ENCODE results near the gene UBA5.

UBA5 gene

DNA sequence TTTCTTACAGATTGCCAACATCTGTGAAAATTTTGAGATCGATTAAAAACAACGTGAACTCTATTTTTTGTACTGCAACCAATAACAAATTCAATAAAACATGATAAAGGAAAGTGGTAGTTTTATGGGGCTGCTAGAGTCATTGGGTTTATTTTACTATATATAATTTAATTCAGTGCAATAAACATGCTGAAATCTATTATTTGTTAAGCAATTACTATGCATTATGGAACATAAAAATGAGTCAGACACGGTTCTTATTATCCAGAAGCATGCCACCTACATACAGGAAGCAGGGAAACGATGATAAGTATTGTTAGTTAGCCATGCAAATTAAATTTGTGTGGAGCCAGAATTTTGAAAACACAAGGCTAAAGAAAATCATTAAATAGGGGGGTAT, 34.9 kb downstream of the UBA5 start:
- H3K4me1 ChIP-seq (ENCODE audit: low read length), result no peaks in the 10 kb centered on the region
- no peak for DNase-seq
- H3K9me3 ChIP-seq (replicated peaks; ENCODE audit: insufficient read depth, low read length), result no peaks in the 10 kb centered on the region
- H3F3A ChIP-seq (ENCODE audit: insufficient read depth, low read length), result no peaks in the 10 kb centered on the region
- H3K27ac ChIP-seq (ENCODE audit: low read length), result no peak overlapping the region
- H3K36me3 ChIP-seq (replicated peaks; ENCODE audit: insufficient read depth, low read length), result no peaks in the 10 kb centered on the region
- H3K9me2 ChIP-seq (replicated peaks; ENCODE audit: insufficient read depth, low read length), result no peaks in the 10 kb centered on the region
- no peaks in the 10 kb centered on the region for H4K20me1 ChIP-seq (ENCODE audit: insufficient read depth, low read length)
- H3K4me3 ChIP-seq (ENCODE audit: low read length), result no peak overlapping the region
- no peaks in the 10 kb centered on the region for H3K79me2 ChIP-seq (ENCODE audit: low read length)
- no peak overlapping the region for H3K9ac ChIP-seq (ENCODE audit: low read length)
- no peaks in the 10 kb centered on the region for H3K27me3 ChIP-seq (replicated peaks; ENCODE audit: insufficient read depth, low read length)
- no peak overlapping the region for H2AFZ ChIP-seq (ENCODE audit: low read length)
- H3K4me2 ChIP-seq (ENCODE audit: low read depth, low read length), result no peak overlapping the region
- TF ChIP-seq, protein P1, sequence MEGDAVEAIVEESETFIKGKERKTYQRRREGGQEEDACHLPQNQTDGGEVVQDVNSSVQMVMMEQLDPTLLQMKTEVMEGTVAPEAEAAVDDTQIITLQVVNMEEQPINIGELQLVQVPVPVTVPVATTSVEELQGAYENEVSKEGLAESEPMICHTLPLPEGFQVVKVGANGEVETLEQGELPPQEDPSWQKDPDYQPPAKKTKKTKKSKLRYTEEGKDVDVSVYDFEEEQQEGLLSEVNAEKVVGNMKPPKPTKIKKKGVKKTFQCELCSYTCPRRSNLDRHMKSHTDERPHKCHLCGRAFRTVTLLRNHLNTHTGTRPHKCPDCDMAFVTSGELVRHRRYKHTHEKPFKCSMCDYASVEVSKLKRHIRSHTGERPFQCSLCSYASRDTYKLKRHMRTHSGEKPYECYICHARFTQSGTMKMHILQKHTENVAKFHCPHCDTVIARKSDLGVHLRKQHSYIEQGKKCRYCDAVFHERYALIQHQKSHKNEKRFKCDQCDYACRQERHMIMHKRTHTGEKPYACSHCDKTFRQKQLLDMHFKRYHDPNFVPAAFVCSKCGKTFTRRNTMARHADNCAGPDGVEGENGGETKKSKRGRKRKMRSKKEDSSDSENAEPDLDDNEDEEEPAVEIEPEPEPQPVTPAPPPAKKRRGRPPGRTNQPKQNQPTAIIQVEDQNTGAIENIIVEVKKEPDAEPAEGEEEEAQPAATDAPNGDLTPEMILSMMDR (IDR thresholded peaks at IDR 0.05; ENCODE audit: low read length), result no peak
- TF ChIP-seq EZH2 (optimal IDR thresholded peaks at IDR 0.05; ENCODE audit: low read depth, low read length) (no peak), EZH2phosphoT487 (IDR thresholded peaks at IDR 0.05; ENCODE audit: low read length) (no peak)

DNA sequence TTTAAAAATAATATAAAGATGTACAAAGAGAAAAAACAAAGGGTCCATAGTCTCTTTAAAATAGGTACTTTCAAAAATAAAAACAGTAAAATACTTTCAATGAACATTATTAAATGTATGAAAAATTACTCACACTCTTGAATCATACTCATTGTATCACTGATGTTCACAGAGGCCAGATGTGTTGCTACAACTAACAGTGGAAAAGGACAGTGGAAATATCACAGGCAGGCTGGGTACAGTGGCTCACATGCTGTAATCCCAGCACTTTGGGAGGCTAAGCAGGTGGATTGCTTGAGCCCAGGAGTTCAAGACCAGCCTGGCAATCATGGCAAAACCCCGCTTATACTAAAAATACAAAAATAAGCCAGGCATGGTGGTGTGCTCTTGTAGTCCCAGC, 35.3 kb downstream of the UBA5 start:
- Histone ChIP-seq H3K79me2 (ENCODE audit: low read length) (no peaks in the 10 kb centered on the region), H3K27ac (ENCODE audit: low read length) (no peak overlapping the region), H3K36me3 (replicated peaks; ENCODE audit: insufficient read depth, low read length) (no peaks in the 10 kb centered on the region), H3K9me2 (replicated peaks; ENCODE audit: insufficient read depth, low read length) (no peaks in the 10 kb centered on the region), H3F3A (ENCODE audit: insufficient read depth, low read length) (no peaks in the 10 kb centered on the region), H3K27me3 (replicated peaks; ENCODE audit: insufficient read depth, low read length) (no peaks in the 10 kb centered on the region), H3K9me3 (replicated peaks; ENCODE audit: insufficient read depth, low read length) (no peaks in the 10 kb centered on the region), H3K4me1 (ENCODE audit: low read length) (no peaks in the 10 kb centered on the region), H2AFZ (ENCODE audit: low read length) (no peak overlapping the region), H3K9ac (ENCODE audit: low read length) (no peak overlapping the region), H4K20me1 (ENCODE audit: insufficient read depth, low read length) (no peaks in the 10 kb centered on the region), H3K4me3 (ENCODE audit: low read length) (no peak overlapping the region), H3K4me2 (ENCODE audit: low read depth, low read length) (no peak overlapping the region)
- TF ChIP-seq, protein P1 (IDR thresholded peaks at IDR 0.05; ENCODE audit: low read length), result no peak
- no peak for TF ChIP-seq EZH2phosphoT487 (IDR thresholded peaks at IDR 0.05; ENCODE audit: low read length)
- TF ChIP-seq EZH2 (optimal IDR thresholded peaks at IDR 0.05; ENCODE audit: low read depth, low read length), result no peak
- no peak for DNase-seq

DNA sequence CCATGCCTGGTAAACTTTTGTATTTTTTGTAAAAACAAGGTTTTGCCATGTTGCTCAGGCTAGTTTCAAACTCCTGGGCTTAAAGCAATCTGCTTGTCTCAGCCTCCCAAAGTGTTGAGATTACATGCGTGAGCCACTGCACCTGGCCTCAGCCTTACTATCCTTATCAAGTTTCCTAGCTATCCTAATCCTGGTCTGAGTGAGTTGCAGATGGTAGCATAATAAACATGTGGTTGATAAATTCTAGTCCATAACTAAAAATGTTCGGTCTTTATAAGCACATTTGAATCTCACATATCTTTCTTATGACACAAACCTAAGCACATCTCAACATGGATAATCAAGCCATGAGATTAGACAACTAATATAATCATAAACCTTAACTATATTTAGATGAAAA, 43.6 kb downstream of the UBA5 start:
- TF ChIP-seq EZH2 (optimal IDR thresholded peaks at IDR 0.05; ENCODE audit: low read depth, low read length), result no peak
- TF ChIP-seq, protein P1 (IDR thresholded peaks at IDR 0.05; ENCODE audit: low read length), result no peak
- no peak for TF ChIP-seq EZH2phosphoT487 (IDR thresholded peaks at IDR 0.05; ENCODE audit: low read length)
- Histone ChIP-seq H3K79me2 (ENCODE audit: low read length) (no peaks in the 10 kb centered on the region), H3K27ac (ENCODE audit: low read length) (no peak overlapping the region), H3K9me3 (replicated peaks; ENCODE audit: insufficient read depth, low read length) (no peaks in the 10 kb centered on the region), H3K9me2 (replicated peaks; ENCODE audit: insufficient read depth, low read length) (no peaks in the 10 kb centered on the region), H3K9ac (ENCODE audit: low read length) (no peak overlapping the region), H3F3A (ENCODE audit: insufficient read depth, low read length) (no peaks in the 10 kb centered on the region), H3K4me2 (ENCODE audit: low read depth, low read length) (no peak overlapping the region), H3K36me3 (replicated peaks; ENCODE audit: insufficient read depth, low read length) (no peaks in the 10 kb centered on the region; the same call in 1 of the 2 replicates), H4K20me1 (ENCODE audit: insufficient read depth, low read length) (no peaks in the 10 kb centered on the region), H3K4me1 (ENCODE audit: low read length) (no peaks in the 10 kb centered on the region), H3K27me3 (replicated peaks; ENCODE audit: insufficient read depth, low read length) (no peaks in the 10 kb centered on the region), H3K4me3 (ENCODE audit: low read length) (no peak overlapping the region), H2AFZ (ENCODE audit: low read length) (no peak overlapping the region)
- no peak for DNase-seq
